Measurements from ENCODE around the gene CXXC5.

DNA sequence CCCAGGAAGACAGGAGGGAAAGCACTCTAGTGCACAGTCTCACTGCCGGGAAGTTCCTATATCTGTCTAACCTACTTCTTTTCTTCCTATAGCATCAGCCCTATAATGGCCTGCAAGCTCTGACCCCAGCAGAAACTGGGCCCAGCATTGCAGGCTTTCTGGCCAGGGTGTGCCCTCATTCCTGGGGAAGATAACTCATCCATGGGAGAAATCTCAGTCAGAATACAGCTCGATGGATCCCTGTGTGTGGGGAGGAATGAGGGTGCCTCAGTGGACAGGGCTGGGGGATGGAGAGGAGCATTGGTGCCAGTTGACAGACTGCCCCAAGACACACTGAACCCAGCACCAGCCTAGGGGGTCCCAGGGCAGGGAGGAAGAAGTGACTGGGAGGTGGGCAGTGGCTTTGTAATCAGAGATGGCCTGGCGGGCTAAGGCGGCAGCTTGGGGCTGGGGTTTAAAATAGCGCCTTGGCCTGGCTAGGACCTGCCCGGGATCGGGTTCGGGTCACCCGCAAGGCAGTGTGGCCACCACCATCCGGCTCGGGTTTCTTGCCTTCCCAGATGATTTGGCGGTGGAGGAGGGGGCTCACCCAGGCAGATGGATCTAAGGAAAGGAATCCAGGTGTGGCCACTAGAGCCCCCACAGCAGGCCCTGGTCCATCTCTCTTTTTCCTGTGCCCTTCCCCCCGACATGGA lies 7.6 kb upstream of the CXXC5 start:
- TF ChIP-seq EP300 (IDR thresholded peaks at IDR 0.05) = no peak
- TF ChIP-seq, protein P1, sequence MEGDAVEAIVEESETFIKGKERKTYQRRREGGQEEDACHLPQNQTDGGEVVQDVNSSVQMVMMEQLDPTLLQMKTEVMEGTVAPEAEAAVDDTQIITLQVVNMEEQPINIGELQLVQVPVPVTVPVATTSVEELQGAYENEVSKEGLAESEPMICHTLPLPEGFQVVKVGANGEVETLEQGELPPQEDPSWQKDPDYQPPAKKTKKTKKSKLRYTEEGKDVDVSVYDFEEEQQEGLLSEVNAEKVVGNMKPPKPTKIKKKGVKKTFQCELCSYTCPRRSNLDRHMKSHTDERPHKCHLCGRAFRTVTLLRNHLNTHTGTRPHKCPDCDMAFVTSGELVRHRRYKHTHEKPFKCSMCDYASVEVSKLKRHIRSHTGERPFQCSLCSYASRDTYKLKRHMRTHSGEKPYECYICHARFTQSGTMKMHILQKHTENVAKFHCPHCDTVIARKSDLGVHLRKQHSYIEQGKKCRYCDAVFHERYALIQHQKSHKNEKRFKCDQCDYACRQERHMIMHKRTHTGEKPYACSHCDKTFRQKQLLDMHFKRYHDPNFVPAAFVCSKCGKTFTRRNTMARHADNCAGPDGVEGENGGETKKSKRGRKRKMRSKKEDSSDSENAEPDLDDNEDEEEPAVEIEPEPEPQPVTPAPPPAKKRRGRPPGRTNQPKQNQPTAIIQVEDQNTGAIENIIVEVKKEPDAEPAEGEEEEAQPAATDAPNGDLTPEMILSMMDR (IDR thresholded peaks at IDR 0.05) = no peak
